ENCODE data around the gene SS18L1.

- TF ChIP-seq CTCF (IDR thresholded peaks at IDR 0.05) (no peak), POLR2A (IDR thresholded peaks at IDR 0.05) (no peak)
Measured at GRCh38 chr20:62104791-62105345, 38.7 kb upstream of the SS18L1 start.
